K562 (cell line): ENCODE data around the gene STK33.

ENCODE experiments used
- CTCF ChIP-seq, 3 experiments: IDR thresholded peaks in 2 of 3; conservative IDR thresholded peaks in 1 of 3; 2 replicates each; pipeline ENCODE4 v1.5.1; 2011 to 2012; ENCODE audit warnings: low read length in 3 of 3, mild to moderate bottlenecking in 3 of 3, control low read depth in 2 of 3, improper control_type of control experiment in 1 of 3, inconsistent platforms in 1 of 3, low read depth in 1 of 3, mixed read lengths in 1 of 3, moderate library complexity in 1 of 3; ENCODE audit not compliant: insufficient read depth in 2 of 3
- HMGXB4 ChIP-seq: sonication (generic); formaldehyde crosslinking; IDR thresholded peaks from 2 replicates; pipeline ENCODE4 v1.8.1; 2023; ENCODE audit warnings: mild to moderate bottlenecking, missing genetic modification reagents
- IRF2 ChIP-seq: sonication (generic); formaldehyde crosslinking; IDR thresholded peaks from 2 replicates; pipeline ENCODE4 v1.8.1; 2022; ENCODE audit warnings: mild to moderate bottlenecking, missing genetic modification reagents
- KAT7 ChIP-seq: sonication (generic); formaldehyde crosslinking; IDR thresholded peaks from 2 replicates; pipeline ENCODE4 v1.8.0; 2022; ENCODE audit warnings: missing genetic modification reagents, mild to moderate bottlenecking, borderline replicate concordance
- MXI1 ChIP-seq: IDR thresholded peaks from 2 replicates; pipeline ENCODE4 v1.6.1; 2011; ENCODE audit warnings: low read depth, mild to moderate bottlenecking, improper control_type of control experiment, low read length
- ZNF146 ChIP-seq: IDR thresholded peaks from one replicate; pipeline ENCODE4 v1.6.1; 2018; ENCODE audit warnings: missing compliant biosample characterization; ENCODE audit not compliant: unreplicated experiment

- TF ChIP-seq ZNF146 (CRISPR knock-in tag) (no peak), CTCF (IDR thresholded peaks at IDR 0.05 in 2 of 3, conservative IDR thresholded peaks at IDR 0.05 in 1 of 3; ENCODE audit: insufficient read depth in 2 of 3, low read depth in 1 of 3, low read length in 3 of 3) (no peak), KAT7 (CRISPR knock-in tag) (no peak), MXI1 (no peak), IRF2 (no peak), HMGXB4 (CRISPR knock-in tag) (no peak)
These were observed 234.5 kb downstream of the STK33 start for GRCh38 chr11:8359521-8359920.
